AG04449 (cell line): ENCODE measurements around the gene MEGF11.

ENCODE experiments used
- CTCF ChIA-PET: fragments of 350-600 bp; formaldehyde crosslinking; extraction: SDS; loops from one replicate; lab custom pipeline; 2021; ENCODE audit warnings: antibody characterized with exemption; lab: Yijun Ruan, JAX
- POLR2A ChIA-PET: fragments of 400-600, 350-600 bp; formaldehyde crosslinking; extraction: SDS; loops from one replicate; lab custom pipeline; 2020; ENCODE audit warnings: antibody characterized with exemption, inconsistent platforms; lab: Yijun Ruan, JAX
- DNase-seq: peaks from one replicate; pipeline ENCODE4 v3.0.0-alpha.2; 2010; ENCODE audit warnings: low read depth, low spot score
- H3K4me3 ChIP-seq: 2 replicates; pipeline ENCODE4 v1.5.1; 2011; ENCODE audit warnings: low read depth, mild to moderate bottlenecking, control low read depth, low read length
- TF ChIP-seq, protein P1 (sequence below): IDR thresholded peaks from one replicate; pipeline ENCODE4 v1.5.1; 2011; ENCODE audit warnings: mild to moderate bottlenecking, moderate library complexity, low read length, control low read depth, inconsistent platforms; ENCODE audit not compliant: insufficient read depth; ENCODE audit errors: missing control alignments

Gene MEGF11

DNA sequence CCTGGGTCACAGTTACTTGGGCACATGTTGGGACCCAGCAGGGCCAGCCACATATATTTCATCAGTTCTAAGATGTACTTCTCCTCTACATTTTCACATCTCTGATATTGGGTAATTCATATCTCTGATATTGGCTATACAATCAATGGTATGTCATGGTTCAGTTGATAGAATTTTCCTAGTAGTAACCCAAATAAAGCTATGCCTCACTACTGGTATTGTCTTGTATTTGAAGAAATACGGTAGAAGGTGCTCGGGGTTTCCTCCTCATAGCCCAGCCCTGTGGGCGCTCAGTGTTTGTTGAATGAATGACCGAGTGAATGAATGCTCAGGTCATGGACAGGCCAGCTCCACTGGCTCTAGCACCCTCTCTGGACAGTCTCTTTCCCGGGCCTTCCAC, 290.2 kb downstream of the MEGF11 start:
- TF ChIP-seq, protein P1, sequence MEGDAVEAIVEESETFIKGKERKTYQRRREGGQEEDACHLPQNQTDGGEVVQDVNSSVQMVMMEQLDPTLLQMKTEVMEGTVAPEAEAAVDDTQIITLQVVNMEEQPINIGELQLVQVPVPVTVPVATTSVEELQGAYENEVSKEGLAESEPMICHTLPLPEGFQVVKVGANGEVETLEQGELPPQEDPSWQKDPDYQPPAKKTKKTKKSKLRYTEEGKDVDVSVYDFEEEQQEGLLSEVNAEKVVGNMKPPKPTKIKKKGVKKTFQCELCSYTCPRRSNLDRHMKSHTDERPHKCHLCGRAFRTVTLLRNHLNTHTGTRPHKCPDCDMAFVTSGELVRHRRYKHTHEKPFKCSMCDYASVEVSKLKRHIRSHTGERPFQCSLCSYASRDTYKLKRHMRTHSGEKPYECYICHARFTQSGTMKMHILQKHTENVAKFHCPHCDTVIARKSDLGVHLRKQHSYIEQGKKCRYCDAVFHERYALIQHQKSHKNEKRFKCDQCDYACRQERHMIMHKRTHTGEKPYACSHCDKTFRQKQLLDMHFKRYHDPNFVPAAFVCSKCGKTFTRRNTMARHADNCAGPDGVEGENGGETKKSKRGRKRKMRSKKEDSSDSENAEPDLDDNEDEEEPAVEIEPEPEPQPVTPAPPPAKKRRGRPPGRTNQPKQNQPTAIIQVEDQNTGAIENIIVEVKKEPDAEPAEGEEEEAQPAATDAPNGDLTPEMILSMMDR: no peak
- CTCF ChIA-PET: no interaction called here
- no peak for DNase-seq
- no peak overlapping the region for H3K4me3 ChIP-seq
- POLR2A ChIA-PET: no interaction called here

- TF ChIP-seq, protein P1: no peak
- no peak overlapping the region for H3K4me3 ChIP-seq
- ChIA-PET POLR2A (no interaction called here), CTCF (no interaction called here)
- no peak for DNase-seq
These were observed 291.4 kb downstream of the MEGF11 start for GRCh38 chr15:65962187-65962586.

DNA sequence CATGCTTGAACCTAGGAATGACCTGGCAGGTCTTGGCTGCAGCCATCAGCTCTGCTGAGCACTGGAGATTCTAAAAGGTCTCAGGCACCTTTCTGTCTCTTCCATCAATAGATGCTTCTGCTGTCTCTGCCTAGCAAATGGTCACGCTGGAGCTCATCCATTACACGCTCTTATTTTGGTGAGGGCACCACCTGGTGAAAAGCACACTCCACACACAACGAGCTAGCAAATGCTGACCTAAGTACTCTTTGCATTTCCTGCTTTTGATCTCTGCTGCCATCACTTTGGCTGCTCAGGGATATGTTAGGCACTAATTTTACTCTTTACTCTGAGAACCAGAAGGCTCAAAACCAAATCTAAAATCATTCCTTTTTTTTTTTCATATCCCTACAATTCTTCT, 293.0 kb downstream of the MEGF11 start:
- ChIA-PET POLR2A (no interaction called here), CTCF (no interaction called here)
- TF ChIP-seq, protein P1: no peak
- no peak overlapping the region for H3K4me3 ChIP-seq
- DNase-seq: no peak

DNA sequence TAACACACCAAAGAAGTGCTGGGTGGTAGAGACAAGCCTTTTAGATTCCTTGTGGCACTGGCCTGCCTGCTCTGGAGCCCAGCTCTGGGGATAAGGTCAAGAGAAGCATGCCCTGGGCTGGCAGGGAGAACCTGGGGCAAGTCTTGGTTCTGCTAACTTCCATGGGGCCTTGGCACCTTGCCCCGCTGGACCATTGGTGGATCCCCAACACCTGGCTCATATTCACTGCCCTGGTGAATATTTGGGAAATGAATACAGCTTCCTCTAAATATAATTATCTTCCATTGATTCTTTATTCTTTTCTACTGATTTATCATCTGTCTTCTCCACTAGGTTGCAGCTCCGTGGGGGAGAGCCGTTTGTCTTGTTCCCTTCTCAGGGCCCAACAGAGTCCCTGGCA, 294.7 kb downstream of the MEGF11 start:
- ChIA-PET CTCF (interaction anchor here (1.1 to 1.2 kb wide), 2 partner anchors 16 to 320 kb away, joined by 3 to 4 read pairs; no protein-coding TSS in a partner anchor), POLR2A (no interaction called here)
- TF ChIP-seq, protein P1: no peak
- no peak for DNase-seq
- no peak overlapping the region for H3K4me3 ChIP-seq

GRCh38 chr15:65957451-65957850, 296.1 kb downstream of the MEGF11 start:
- no peak for DNase-seq
- ChIA-PET CTCF (interaction anchor here (1.1 kb wide), 1 partner anchor 318 kb away, joined by 3 read pairs; no protein-coding TSS in a partner anchor), POLR2A (no interaction called here)
- no peak overlapping the region for H3K4me3 ChIP-seq
- TF ChIP-seq, protein P1: no peak

GRCh38 chr15:65956899-65957298, 296.7 kb downstream of the MEGF11 start:
- POLR2A ChIA-PET: no interaction called here
- TF ChIP-seq, protein P1: no peak
- CTCF ChIA-PET: no interaction called here
- no peak overlapping the region for H3K4me3 ChIP-seq
- no peak for DNase-seq
